HS-5 (cell line): ENCODE results near the gene TSN.
"Not testable (repeated sequence)": the region's sequence is repeated elsewhere in the genome, so short reads cannot be mapped to it uniquely, and the experiment has no call there.

Source experiments
- DNase-seq: peaks from one replicate; pipeline ENCODE4 v3.0.0-alpha.2; 2012; ENCODE audit warnings: low read depth

The TSN gene

DNA sequence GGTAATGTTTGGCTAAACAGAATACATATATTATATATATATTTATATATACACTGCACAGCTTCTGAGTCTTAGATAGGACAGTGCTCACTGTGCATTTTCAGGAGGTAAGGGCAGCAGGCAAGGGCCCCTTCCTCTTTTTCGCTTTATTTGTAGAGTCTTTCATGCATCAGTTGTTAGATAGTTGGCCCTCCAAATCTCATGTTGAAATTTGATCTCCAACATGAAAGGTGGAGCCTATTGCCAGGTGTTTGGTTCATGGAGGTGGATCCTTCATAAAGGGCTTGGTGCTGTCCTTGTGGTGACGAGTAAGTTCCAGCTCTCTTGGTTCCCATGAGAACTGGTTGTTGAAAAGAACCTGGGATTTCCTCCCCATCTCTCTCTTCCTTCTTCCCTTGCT, 48.1 kb downstream of the TSN start:
- no peak for DNase-seq

DNA sequence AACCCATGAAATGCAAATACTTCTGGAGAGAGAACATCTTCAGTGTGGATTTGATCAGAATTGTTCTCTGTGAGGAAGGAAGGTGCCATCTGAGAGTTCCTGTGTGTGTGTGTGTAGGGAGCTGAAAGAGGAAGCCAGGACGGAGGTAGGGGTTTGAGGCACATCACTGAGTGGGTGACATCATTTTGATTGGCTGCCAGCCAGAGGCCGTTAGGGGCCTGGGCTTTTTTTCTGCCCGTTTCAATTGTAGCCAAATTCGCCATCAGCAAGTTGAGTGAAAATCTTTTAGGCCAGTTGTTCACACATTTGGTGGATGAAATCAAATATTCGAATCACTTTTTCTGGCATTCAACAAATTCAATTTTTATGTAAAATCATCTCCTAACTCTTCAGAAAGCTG, 48.9 kb downstream of the TSN start:
- no peak for DNase-seq

DNA sequence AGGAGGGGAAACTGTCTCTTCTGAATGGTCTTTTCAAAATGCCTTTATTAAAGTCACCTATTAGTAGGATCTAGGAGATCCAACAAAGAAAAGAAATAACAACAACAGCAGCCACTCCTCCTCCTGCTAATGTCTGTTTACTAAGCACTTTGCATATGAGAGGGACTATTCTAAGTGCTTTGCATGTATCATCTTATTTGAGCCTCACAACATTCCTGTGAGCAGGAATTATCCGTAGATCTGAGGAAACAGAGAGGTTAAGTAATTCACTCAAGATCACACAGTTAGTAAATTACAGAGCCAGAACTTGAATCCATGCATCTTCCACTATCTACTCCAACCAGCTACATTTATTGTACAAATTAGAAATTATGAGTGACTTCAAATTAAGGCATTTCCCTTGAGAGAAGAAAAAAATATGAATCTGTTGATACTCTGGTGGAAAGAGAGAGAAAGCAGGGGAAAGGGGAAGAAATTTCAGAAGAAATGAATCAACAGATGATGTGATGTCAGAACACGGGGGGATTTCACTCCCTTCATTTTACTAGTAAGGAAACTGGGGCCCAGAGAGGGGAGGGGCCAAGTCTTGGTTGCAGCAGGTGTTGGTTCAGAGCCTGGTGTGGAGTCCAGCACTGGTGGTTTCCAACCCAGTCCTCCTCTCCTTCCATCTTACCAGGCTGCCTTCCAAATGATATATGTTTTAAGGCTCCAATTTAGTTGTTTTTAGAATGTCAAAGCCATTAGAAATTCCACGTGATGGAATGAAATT, 49.7 kb downstream of the TSN start:
- no peak for DNase-seq

DNA sequence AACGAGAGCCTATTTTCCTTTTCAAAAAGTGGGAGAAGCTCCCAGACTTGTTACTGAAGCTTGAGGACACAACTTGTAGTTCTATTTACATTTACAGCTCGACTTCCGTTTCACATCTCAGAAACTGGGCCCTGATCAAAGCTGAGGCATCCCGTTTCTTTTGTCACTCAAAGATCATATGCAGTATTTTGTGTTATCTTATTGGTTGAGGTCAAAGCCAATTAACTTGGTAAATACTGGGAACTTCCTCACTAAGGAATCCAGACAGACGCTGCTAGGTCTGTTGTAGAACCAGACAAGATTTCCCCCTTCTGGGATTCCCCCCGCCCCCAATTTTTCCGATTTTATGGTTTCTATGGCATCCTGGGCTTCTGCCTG, 50.3 kb downstream of the TSN start:
- no peak for DNase-seq

DNA sequence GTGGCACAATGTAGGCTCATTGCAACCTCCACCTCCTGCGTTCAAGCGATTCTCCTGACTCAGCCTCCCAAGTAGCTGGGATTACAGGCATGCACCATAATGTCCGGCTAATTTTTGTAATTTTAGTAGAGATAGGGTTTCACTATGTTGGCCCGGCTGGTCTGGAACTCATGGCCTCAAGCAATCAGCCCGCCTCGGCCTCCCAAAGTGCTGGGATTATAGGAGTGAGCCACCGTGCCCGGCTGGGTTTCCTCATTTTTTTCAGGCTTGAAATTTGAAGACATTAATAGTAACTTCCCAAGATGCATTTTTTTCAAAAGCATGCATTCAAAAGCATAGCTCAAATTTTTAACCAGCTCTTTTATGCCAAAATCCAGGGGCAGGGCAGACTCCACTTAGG, 52.3 kb downstream of the TSN start:
- not testable (repeated sequence) for DNase-seq

DNA sequence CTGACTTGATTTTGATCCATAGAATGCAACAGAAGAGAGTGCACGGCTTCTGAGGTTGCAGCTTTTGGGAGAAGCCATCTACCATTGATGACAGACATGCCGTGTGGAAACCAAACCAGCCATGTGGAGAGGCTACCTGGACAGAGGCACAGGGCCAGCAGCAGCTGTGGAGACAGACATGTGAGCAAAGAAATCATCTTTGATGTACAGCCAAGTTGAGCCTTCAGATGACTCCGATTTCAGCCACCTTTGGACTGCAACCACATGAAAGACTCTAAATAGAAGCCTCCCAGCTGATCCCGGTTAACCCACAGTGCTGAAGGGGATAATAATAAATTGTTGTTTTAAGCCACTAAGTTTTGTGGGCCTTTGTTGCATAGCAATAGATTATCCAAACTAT, 54.2 kb downstream of the TSN start:
- no peak for DNase-seq

DNA sequence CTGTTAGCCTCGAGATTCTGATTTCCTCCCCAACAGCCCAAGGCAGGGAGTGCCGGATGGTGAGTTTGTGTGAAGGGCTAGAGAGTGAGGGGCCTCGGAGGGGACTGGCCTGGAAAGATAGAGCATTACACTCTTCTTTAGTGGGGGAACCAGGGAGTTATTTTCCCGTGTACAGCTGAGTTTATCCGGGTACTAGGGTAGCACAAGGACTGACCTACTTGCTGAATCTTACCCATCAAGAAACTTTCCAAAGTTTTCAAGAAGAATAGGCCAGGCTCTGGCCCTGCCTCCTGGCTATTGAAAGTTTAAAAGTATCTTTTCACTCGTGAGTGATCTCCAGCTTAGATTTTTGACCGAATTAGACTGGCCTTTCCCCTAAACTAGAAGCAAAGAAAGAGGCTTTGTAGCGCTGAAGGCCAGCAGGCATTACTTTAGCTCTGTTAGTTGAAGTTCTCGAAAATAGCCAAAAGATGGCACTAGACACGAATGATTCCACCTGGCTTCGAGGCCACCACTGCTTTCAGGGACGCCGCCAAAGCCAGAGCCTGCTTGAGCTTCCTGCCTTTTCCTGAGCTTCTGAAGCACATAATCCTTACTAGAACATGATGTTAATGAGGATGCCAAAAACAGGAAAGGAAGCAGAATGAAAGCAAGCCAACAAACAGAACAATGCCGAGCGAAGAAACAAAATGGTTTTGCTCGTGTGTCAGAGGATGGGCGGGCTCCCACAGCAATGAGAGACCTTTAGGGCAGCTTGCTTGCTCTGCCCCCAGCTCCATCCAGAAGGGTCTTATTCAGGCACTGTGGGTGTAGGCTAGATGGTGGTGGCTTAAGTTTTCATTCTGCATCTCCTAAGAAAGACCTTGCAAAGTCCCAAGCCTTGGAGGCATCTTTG, 55.8 kb downstream of the TSN start:
- DNase-seq: peak; percentile 49

DNA sequence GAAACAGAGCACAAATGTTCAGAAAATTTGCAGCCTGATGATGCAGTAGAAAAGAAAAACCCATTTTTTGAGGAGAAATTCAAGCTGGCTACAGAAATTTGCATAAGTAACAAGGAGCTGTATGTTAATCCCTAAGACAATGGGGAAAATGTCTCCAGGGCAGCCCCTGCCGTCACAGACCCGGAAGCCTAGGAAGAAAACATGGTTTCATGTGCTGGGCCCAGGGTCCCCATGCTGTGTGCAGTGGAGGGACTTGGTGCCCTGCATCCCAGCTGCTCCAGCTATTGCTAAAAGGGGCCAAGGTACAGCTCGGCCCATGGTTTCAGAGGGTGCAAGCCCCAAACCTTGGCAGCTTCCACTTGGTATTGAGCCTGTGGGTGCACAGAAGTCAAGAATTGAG, 57.6 kb downstream of the TSN start:
- not testable (repeated sequence) for DNase-seq

DNA sequence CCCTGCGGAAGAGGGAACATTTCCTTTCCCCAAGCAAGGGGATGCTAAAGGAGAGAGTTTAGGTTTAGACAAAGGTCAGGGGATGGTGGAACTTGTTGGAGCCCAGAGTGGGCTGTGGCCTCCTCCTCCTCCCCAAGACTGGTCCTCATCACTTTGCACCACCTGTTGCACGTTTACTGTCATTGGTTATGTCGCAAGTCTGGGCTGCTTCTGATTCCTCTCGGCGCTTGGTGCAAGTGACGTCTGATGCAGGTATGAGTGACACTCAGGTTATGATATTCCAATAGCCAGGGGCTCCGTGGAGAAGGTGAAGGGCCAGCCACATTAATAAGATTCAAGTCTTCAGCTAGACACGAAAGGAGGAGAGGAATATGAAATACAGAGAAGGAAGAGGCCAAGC, 59.8 kb downstream of the TSN start:
- DNase-seq: no peak

DNA sequence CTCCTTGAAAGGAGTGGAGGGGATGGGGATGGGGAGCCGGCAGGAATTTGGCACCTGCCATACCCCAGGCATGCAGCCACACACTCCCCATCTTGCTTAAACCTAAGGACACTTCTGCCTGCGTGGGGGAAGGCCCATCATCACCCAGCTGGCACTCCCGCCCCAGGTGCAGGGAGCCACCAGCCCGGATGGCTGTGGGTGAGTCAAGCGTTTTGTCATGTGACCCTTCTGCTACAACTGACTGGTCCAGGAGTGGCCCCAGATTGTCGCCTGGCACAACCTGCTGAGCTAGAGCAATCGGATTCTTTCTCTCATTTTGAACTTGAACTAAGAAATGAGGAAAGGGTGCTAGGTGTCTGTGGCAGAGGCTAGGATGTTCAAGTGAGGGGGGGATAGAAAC, 61.3 kb downstream of the TSN start:
- no peak for DNase-seq

DNA sequence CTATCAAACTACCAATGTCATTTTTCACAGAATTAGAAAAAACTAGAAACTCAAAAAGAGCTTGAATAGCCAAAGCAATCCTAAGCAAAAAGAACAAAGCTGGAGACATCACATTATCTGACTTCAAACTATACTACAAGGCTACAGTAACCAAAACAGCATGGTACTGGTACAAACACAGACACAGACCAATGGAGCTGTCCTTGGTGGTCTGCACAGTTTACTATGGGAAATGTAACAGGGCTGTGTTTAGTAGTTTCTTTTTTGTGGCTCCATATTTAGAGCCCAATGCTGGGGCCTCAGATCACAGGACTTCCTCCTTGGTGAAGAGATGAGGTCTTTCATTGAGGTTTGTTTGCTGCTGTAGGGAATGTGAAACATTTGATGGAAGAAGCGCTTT, 61.9 kb downstream of the TSN start:
- DNase-seq: not testable (repeated sequence)
